NCI-H510A (cell line): ENCODE data around the gene SEMA5A.
A peak's percentile ranks its signal among the peaks of the same experiment; 100 is the strongest.

Source experiments
- DNase-seq: peaks from one replicate; lab custom pipeline; 2025; lab: John Stamatoyannopoulos, UW

The SEMA5A gene

DNA sequence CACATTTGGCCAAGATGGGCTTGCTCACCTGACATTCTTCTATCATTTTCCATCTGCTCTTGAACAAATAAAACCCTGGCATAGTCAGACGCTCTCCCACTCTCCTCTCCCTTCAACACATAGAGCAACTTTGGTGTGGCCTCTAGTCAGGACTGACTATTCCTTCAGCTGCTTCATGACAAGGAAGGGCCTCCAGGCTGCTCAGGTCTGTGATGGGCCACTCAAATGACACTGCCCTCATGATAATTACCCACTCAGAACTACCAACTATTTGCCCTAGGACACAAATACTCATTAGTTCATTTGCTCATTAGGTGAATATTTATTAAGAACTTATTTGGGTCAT, 376.3 kb downstream of the SEMA5A start:
- DNase-seq = no peak

DNA sequence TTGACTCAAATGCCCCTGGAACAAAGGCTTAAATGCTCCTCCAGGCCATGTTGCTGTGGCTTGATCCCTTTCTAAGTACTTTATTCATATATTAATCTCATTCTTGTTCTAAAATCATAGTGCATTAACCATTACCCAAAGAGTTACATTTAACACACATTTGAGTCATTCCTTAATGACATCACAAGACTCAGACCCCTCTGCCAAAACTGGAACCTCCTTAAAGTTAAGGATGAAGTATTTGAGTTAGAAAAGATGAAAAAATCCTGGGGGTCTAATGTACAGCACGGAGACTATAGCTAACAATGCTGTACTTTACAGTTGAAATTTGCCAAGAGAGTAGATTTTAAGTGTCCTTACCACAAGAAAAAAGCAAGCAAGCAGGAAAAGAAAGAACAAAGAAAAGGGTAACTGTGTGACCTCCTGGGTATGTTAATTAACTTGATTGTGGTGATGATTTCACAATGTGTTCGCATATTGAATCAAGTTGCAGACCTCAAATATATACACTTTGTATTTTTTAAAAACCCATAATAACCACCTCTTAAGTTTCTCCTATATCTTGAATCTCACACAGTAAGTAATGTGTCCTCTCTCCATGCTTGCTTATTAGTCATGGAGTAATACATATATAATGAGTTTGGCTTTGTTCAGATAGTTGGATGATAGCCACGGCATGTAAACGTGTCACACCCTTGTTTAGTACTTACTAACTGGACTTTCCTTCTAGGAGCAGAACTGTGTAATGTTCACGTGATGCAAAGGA, 376.9 kb downstream of the SEMA5A start:
- no peak for DNase-seq

DNA sequence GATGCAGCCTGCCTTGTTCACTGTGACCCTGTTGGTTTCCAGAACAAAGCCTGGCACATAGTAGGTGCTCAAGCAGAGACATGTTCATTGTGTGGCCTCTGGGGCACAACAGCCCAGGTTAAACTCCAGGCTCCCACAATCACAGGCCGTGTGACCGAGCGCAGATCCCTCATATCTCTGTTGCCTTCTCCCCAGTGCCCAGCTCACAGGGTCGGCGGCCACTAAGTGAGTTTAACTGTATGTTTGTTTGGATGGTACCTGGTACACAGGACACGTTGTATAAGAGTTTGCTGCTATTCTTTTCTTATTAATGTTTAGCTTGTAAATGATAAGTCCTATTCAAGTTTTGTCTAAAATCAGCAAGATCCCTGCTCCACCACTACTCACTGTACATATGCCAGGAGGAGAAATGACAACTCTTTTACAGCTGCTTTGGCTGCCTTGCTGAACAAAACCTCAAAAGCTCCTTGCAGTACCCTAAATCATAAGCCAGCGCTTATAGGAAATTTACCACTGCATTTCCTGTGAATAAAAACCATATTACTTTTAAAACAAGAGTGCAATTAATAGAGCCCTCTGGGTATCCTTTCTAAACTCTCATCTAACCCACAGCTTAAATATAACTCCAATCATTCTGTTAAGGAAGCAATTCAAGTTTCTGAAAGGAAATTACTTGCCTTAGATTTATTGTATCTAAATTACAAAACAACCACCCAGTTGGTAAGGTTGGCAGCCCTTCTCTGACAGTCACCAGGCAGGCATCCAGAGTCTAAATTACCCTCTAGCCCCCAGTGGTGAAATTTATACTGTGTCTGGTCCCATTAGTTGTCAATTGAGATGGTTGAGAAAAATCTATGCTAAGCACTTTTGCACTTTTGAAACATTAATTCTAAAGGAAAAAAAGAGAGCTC, 379.4 kb downstream of the SEMA5A start:
- no peak for DNase-seq

DNA sequence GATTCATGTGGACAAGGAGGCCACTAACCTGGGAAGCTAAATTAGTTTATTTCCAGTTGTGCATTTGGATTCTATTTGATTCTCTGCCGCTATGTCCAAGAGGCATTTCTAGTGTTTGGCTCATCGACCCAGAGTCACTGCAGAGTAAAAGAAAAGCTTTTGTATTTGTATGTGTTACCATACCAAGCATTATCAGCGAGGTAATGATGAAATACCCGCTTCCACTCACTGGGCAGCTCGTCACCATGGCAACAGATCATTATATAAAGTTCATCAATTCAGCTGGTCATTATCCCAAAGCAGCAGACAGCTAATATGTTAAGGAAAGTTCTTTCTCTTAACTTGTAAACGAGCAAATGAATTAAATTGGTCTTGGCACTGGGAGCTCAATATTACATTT, 380.3 kb downstream of the SEMA5A start:
- no peak for DNase-seq

DNA sequence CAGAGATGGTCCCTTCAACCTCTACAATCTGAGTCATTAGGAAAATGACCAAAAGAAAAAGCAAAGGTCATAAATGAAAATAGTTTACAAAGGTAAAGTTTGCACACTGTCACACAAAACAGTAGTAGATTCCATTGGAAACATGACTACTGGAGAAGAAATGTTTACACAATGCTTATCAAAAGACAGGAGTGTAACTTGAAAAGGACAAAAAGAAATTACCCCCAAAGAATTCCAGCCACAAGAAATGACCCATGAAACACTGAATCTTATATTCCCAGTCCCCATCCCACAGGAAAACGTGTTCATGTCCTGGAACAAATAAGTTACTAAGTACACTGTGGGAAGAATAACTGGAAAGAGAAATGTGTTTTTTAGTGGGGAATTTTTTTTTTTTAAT, 385.1 kb downstream of the SEMA5A start:
- no peak for DNase-seq

DNA sequence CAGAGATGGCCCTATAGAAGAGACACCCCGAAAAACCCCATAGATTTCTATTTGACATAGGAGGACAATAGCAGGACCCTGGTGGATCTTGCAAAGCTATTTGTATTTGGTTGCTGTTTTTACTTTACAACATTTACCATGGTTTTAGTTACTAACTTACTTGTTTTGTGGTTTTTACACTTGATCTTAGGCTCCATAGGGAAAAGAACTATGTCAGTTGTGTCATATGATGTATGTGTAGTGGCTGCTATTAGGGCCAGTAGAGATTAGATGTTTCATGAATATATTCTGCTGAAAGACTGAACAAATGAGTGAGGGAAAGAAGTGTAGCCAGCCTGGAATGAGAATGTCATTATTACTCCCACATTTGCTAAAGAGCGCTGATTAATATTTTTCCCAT, 388.1 kb downstream of the SEMA5A start:
- no peak for DNase-seq

DNA sequence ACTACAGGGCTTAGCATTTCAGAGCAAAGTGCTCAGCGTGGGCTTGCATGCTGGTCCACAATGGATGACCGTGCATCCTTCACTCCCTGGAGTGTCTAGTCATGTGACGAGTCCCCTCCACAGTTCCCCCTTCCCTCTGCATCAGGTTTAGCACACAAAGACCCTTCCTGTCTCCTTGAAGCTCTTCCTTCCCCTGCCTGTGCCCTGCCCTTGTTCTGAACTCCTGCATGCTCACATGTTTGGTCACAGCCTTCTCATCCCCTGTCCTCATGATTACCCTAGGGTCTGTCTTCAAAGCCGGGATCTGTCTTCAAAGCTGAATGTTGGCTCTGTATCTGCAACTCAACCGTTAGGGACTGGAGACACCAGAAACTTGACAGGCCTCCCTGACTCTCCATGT, 388.9 kb downstream of the SEMA5A start:
- DNase-seq = no peak

DNA sequence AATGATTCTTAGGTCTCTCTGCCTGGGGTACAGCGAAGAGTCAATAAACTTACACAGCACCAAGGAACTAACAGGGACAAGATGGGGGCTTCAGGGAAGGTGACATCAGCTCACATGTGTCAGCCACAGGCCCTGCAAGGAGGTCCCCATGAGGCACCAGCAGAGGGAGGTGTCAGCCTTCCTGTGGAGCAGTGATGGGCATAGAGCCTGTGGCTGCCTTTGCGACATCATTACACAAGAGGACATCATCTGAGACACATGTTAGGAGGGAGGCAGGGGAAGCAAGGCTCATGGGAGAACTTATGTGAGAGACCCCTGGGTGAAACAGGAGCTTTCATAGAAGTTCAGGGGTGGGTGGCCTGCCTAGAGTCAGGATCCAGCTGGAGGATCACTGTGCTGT, 389.6 kb downstream of the SEMA5A start:
- DNase-seq = peak; percentile 2

DNA sequence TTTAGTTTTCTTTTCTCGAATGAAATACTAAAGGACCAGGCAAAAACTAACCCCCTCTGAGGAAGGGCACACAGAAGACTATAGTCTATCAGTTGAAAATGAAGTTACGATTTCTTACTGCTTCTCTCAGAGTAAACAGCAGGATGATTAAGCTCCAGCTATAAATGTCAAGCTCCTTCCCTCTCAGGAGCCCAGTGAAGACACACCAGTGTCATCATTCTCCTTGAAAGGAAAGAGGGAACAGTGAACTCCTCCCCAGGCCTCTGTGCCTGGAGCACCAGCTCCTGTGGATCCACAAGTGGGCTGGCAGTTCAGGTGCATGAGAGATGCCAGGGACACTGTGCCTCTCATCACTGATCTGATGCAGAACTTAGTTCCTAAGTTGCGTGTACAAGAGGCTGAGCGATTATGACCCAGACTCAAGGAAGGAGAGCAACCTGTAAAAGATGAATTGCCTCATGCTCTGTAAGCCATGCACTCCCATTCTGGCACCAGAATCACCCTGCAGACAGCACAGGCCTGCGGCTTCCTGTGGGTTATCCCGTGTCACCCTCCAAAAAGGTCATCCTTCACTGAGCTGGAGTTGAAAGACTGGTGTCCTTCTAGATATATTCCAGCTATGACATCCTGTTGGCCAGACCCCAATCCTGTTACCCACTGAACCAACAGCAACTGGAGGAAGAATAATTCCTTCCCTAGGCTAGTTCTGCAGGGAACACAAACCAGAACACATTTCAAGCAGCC, 394.0 kb downstream of the SEMA5A start:
- no peak for DNase-seq

DNA sequence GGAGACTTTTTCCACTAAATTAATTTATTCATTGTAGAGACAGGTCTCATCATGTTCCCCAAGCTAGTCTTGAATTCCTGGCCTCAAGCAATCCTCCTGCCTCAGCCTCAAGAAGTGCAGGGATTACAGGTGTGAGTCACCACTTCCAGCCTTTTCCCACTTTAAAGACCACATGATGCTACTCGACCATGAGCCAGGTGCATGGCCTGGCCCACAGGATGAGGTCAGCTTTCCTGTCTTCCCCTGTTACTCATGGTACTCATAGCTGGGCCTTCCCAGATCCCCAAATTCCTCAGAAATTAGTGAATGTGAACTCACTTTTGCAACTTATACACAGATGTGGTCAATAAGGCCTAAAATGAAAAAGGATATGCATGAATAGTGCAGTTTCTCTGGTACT, 395.9 kb downstream of the SEMA5A start:
- DNase-seq = peak; percentile 6

DNA sequence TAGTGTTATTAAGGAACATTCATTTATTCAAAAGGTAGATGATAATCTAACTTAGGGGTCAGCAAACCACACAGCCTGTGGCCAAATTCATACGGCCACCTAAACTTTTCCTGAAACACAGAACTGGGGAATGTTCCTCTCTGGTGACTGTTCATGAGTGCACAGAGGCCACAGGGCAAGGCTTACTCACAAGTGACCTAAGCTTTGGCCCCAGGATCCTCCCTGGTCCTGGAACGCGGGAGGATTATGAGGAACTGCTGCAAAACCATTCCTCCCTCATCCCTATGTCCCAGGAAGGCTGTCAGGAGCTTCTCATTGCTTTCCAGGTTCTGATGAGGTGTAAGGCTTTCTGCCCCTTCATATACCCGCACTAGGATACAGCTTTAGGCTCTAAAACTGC, 397.6 kb downstream of the SEMA5A start:
- no peak for DNase-seq

DNA sequence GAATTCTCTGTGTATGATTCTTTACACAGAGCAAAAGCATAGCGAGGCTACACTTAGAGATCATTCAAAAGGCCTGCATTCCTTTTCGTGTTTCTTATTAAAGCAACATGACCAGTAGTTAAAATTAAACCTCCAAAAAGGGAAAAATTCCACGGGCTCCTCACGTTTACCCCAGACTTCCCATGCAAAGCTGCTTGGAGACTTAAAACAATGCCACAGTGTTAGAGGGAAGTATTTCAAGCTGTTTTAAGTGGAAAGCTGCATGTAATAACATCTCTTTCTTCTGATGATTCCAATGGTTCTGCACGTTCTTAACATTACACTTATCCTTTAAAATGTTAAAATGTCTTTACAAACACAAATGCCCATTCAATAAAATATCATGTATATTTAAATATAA, 405.2 kb downstream of the SEMA5A start:
- DNase-seq = no peak

DNA sequence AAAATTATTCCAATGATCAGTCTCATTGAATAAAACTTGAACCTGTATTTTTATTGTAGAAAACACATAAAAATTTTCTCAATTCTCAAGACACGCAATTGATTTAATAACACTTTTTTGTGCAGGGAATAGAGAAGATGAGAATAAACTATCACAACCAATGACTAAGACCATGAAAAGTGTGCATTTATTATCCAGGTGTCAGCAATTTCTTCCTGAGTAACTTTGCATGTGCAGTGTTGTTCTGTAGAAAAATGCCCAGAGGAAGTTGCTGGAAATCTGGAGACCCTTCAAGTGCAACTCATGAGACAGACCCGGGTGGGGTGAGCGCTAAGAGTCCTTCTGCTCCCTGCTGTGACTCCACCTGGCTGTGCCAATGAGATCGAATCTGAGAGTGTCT, 405.7 kb downstream of the SEMA5A start:
- no peak for DNase-seq

DNA sequence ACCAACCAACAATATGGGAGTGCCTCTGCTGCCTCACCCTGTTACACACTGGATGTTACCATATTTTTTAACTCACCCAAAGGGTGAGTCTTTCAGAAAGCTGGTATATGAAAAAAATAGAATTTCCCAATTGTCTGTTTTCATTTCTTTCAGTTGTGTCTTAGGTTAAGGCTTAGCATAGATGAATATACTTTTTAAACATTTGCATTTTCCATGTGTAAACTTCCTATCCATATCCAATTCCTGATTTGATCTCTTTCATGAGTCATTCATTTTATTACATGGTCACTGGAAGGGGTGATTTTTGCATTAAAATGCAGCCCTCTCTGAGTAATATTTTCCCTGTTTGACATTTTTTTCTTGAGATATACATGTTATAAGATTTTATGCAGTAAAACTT, 406.5 kb downstream of the SEMA5A start:
- no peak for DNase-seq

DNA sequence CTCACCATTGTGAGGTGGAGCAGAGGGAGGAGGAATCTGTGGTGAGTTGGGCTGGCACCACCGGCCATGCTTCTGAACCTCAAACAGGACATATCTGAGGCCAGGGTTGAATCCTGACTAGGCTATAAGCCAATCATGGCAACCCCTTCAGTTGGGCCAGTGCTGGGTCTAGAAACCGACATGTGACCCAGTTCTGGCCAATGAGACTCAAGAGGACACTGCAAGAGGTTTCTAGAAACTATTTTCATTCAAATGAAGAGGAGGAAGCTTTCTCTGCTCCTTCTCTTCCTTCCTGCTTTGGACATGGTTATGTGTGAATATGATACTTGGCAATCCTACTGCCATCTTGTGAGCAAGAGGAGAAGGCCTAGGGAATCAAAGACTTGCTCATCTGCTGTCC, 417.7 kb downstream of the SEMA5A start:
- no peak for DNase-seq

DNA sequence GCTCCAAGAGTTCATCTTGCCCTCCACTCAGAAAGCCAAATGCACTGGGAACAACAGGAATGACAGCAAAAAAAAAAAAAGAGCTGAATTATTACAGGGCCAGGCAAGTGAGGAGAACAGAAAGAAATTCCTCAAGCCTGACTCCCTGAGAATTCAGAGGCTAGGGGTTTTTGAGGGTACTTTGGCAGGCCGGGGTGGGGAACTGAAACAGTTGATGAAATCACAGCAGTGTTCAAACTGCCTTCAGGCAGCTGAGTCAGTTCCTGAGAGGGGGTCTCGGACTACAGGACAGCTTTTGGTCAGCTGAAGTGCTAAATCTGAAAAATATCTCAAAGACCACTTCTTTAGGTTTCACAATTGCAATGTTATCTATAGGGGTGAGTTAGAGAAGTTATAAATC, 419.4 kb downstream of the SEMA5A start:
- DNase-seq = no peak

DNA sequence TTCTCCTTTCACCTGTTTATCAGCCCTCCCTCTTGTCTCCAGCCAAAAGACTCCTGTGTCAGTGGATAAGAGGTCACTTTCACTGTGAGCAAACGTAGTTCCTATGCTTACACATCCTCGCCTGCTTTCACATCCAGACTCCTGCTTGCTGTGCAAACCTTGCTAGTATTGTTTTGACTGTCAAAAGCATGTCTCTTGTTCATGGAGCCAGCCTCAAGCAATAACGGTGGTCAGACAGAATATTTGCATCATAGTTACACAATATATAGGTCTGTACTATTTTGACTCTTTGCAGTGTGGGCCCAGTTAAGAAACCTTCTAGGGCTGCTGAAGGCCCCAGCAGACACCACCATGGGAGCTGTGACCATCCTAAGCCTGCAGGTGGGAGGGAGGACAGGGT, 420.0 kb downstream of the SEMA5A start:
- no peak for DNase-seq

DNA sequence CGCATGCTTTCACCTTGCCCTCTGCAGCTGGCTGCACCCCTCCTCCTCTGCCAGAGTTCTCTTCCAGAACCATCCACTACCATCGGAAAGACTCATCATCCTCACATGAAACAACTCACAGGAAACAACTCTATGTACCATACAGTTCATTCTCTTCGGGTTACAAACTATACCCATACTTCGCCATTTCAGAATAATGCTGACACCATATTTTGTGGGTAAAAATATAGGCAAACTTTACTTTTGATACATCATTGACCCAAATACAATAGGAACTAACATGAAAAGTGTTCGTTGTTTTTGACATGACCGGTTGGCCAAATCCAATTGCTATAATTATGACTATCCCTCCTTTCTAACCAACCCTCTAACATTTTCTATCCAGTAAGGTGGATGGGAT, 421.0 kb downstream of the SEMA5A start:
- DNase-seq = no peak

DNA sequence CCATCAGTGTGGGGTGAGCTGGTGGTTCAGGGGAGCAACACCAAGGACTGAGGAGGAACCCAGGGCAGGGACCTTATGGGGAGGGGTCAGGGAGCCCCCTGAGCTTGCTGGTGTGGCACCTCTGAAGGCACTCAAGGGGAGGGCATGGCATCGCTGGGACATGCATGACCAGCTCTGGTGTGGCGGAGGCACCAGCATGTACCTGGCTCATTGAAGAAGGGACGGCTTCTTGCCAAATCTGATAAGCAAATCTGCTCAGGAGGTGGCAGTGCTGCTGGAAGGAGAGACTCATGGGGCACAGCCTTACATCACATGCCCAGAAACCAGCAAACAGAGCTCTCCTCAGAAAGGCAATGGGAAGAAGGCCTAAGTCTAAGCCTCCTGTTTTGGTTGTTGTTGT, 421.8 kb downstream of the SEMA5A start:
- no peak for DNase-seq

DNA sequence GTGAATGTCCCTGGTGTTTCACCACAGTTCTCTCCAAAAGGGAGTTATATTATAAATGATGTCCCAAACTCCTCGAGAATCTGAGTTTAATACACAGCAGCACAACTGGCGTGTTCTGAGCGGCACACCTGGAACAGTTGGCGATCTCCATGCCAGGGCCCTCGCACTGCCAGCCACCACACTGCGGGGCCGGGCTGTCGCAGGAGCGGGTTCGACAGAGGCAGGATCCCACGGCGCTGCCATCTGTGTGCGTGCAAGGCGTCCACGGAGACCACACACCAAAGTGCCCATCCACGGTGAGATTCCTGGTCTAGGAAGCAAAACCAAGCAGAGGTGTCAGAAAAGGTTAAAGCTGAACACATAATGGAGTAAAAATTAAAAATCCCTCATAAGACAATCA, 423.3 kb downstream of the SEMA5A start:
- no peak for DNase-seq

DNA sequence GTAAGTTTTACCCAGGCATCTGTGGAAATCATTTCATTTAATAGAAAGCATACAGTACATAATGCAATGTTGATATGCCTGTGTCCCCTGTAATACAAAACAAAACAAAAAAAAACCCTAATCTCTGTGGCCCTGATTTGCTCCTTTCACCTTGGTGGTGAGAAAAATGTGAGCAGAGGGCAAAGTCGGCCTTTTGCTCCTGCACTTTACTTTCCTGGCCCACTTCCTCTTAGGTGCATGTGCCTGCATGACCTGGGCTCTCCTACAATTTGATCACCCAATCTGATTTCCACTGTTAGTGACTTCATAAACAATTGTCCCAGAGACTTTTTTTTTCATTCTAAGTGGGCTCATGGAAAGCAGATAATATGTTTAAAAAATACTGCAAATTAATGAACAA, 424.3 kb downstream of the SEMA5A start:
- no peak for DNase-seq

DNA sequence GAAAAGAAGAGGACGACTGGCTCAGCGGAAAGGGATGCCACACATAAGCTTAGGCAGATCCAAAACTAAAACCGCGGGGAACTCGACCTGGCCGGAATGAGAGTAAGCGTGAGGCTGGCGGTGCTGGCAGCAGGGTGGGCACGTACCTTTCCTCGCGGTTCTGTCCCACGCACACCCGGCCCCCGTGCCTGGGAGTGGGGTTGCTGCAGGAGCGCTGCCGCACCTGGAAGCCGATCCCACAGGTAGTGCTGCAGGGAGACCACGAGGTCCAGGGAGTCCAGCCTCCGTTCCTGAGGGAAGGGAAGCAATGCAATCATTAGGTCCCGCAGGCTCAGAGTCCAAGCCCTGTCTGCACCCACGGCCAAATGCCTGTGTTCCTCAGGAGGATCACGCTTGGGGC, 427.0 kb downstream of the SEMA5A start:
- no peak for DNase-seq

DNA sequence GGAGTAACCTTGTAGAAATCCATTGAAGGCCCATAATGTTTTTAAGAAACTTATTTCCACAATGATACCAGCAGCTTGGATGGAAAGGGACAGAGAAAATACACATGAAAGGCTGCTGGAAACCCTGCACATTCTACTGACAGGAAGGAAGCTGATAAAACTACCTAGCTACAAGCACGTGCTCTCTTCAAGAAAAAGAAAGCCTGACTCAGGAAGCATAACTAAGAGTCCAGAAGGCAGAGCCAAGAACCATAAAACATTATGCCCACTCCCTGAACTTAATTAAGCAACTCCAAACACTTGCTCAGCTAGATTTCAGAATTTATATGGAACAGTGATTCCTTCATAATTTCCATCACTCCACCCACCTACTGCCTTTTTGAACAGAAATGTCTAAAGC, 430.8 kb downstream of the SEMA5A start:
- DNase-seq = no peak
